HL-60 (cell line): ENCODE data around the gene ITIH5.

ENCODE experiments used
- CTCF ChIP-seq: IDR thresholded peaks from one replicate; pipeline ENCODE4 v1.5.1; 2011; ENCODE audit warnings: low read length, control low read depth, inconsistent platforms; ENCODE audit not compliant: insufficient read depth
- POLR2AphosphoS5 ChIP-seq: IDR thresholded peaks from 2 replicates; pipeline ENCODE4 v1.6.1; 2012; ENCODE audit warnings: low read depth

- TF ChIP-seq CTCF = no peak
- no peak for TF ChIP-seq POLR2AphosphoS5
Observed at GRCh38 chr10:7545792-7546191, 121.0 kb downstream of the ITIH5 start.
